Naive B cell (primary cell): ENCODE results near the gene UMODL1. TPM values are rescaled to one million over a fixed set of nuclear protein-coding genes. Genes with fewer than 3 reads are reported as not detected.

Experiments used
- ATAC-seq, 2 donors: fragments of 150-1000 bp; cut with Tn5 transposase; 2 replicates each; pipeline ENCODE4 v1.10.0; 2021; ENCODE audit warnings: low read depth in 2 of 2, mild to moderate bottlenecking in 2 of 2, moderate library complexity in 2 of 2
- DNase-seq: peaks from one replicate; pipeline ENCODE4 v3.0.0; 2022
- H3K27ac Mint-ChIP-seq, 6 donors: one replicate each; pipeline ENCODE4 v1.8.0; 2020 to 2022; ENCODE audit warnings: mild to moderate bottlenecking in 6 of 6, mixed read lengths in 6 of 6, moderate library complexity in 5 of 6, inconsistent platforms in 2 of 6
- H3K27me3 Mint-ChIP-seq, 3 donors: one replicate each; pipeline ENCODE4 v1.8.0; 2021 to 2022; ENCODE audit warnings: mixed read lengths in 3 of 3, mild to moderate bottlenecking in 1 of 3
- H3K36me3 Mint-ChIP-seq, 2 donors: one replicate each; pipeline ENCODE4 v1.8.0; 2020 to 2022; ENCODE audit warnings: mixed read lengths in 2 of 2, inconsistent platforms in 1 of 2, mild to moderate bottlenecking in 1 of 2
- H3K4me1 Mint-ChIP-seq, 3 donors: one replicate each; pipeline ENCODE4 v1.8.0; 2020 to 2022; ENCODE audit warnings: mixed read lengths in 3 of 3, inconsistent platforms in 1 of 3, mild to moderate bottlenecking in 1 of 3, moderate library complexity in 1 of 3
- H3K4me3 Mint-ChIP-seq, 8 donors: one replicate each; pipeline ENCODE4 v1.8.0; 2020 to 2022; ENCODE audit warnings: mild to moderate bottlenecking in 8 of 8, mixed read lengths in 8 of 8, moderate library complexity in 8 of 8, inconsistent platforms in 2 of 8
- H3K9me3 Mint-ChIP-seq, 7 donors: one replicate each; pipeline ENCODE4 v1.8.0; 2020 to 2022; ENCODE audit warnings: mixed read lengths in 7 of 7, mild to moderate bottlenecking in 5 of 7, inconsistent platforms in 2 of 7, moderate library complexity in 1 of 7
- polyA plus RNA-seq, 6 donors: library from polyadenylated mRNA; unstranded; fragments of 300-500 nt; fragmentation: Illumina TruSeq; gene quantifications; one replicate each; pipeline ENCODE4 v1.2.3, GENCODE V29; 2021; ENCODE audit warnings: low read depth in 6 of 6

Gene UMODL1
- polyA plus RNA-seq, 6 donors from 2014 or later, result 0.04 to 0.17 (median 0.11) TPM; not detected in 2

DNA sequence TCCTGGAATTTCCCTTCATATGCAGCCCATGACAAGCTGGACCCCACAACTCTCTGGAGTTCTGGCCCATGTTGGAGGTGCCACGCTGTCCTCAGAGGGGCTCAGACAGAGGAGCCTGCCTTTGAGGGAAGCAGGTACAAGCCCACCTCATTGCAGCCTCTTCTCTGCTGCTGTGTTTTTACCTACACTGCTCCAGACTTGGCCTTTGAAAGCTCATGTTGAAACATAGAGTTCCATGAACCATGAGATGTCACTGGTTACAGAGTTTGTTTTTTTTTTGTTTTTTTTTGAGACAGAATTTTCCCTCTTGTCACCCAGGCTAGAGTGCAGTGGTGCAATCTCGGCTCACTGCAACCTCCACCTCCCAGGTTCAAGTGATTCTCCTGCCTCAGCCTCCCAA, 38.9 kb upstream of the UMODL1 start:
- Mint-ChIP-seq H3K36me3 (no peaks in the 10 kb centered on the region), H3K9me3 (no peaks in the 10 kb centered on the region), H3K4me3 (no peak overlapping the region), H3K27ac (no peak overlapping the region), H3K4me1 (peaks cover 10 to 15% (median 12%) of the 10 kb centered on the region in 3 donors), H3K27me3 (peaks cover 0 to 6% (median 0%) of the 10 kb centered on the region in 3 donors)
- no peak for DNase-seq
- ATAC-seq, result no peak

- peaks cover 3 to 12% (median 6%) of the 10 kb centered on the region in 3 donors for H3K4me1 Mint-ChIP-seq
- H3K4me3 Mint-ChIP-seq, result no peak overlapping the region
- H3K9me3 Mint-ChIP-seq, result no peaks in the 10 kb centered on the region
- no peaks in the 10 kb centered on the region for H3K36me3 Mint-ChIP-seq
- H3K27me3 Mint-ChIP-seq, result no peaks in the 10 kb centered on the region
- ATAC-seq (no peak), DNase-seq (no peak)
- no peak overlapping the region for H3K27ac Mint-ChIP-seq
Observed at GRCh38 chr21:42032968-42033367, 38.1 kb upstream of the UMODL1 start.

- Mint-ChIP-seq H3K9me3 (peaks cover 0 to 2% (median 0%) of the 10 kb centered on the region in 7 donors), H3K4me1 (peaks cover 7 to 21% (median 18%) of the 10 kb centered on the region in 3 donors), H3K36me3 (no peaks in the 10 kb centered on the region), H3K27me3 (no peaks in the 10 kb centered on the region), H3K27ac (peak overlapping the region in 1 of 6 donors; percentile 53), H3K4me3 (no peak overlapping the region)
- DNase-seq, result no peak
- no peak for ATAC-seq
Observed at GRCh38 chr21:42036313-42036712, 34.8 kb upstream of the UMODL1 start.

DNA sequence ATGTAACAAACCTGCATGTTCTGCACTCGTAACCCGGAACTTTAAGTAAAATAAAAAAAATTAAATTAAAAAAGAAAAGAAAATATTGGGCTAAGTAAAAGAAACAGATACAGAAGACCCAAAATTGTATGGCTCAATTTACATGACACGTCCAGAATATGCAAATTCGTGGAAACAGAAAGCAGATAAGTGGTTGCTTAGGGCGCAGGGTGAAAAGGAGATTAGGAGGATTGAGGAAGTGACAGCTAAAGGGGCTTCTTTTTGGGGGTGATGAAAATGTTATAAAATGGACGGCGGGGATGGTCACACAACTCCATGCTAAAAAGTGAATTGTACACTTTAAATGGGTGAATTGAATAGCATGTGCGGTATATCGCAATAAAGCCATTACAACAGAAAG, 33.6 kb upstream of the UMODL1 start:
- peaks cover 0 to 2% (median 0%) of the 10 kb centered on the region in 7 donors for H3K9me3 Mint-ChIP-seq
- H3K27me3 Mint-ChIP-seq, result no peaks in the 10 kb centered on the region
- ATAC-seq, result peak in 1 of 2 donors; percentile 32

GRCh38 chr21:42037943-42038342, 33.2 kb upstream of the UMODL1 start:
- H3K36me3 Mint-ChIP-seq, result no peaks in the 10 kb centered on the region
- H3K27me3 Mint-ChIP-seq, result no peaks in the 10 kb centered on the region
- ATAC-seq, result no peak
- H3K4me1 Mint-ChIP-seq, result peaks cover 7 to 23% (median 22%) of the 10 kb centered on the region in 3 donors
- DNase-seq, result no peak
- H3K27ac Mint-ChIP-seq, result no peak overlapping the region
- no peak overlapping the region for H3K4me3 Mint-ChIP-seq
- H3K9me3 Mint-ChIP-seq, result peaks cover 0 to 2% (median 0%) of the 10 kb centered on the region in 7 donors

More for the DNA sequence above, 33.6 kb upstream of the UMODL1 start:
- peaks cover 7 to 23% (median 22%) of the 10 kb centered on the region in 3 donors for H3K4me1 Mint-ChIP-seq
- no peak overlapping the region for H3K4me3 Mint-ChIP-seq
- no peak overlapping the region for H3K27ac Mint-ChIP-seq
- no peak for DNase-seq
- H3K36me3 Mint-ChIP-seq, result no peaks in the 10 kb centered on the region

- Mint-ChIP-seq H3K27ac (peak overlapping the region in 1 of 6 donors; percentile 73), H3K27me3 (no peaks in the 10 kb centered on the region), H3K4me3 (no peak overlapping the region), H3K4me1 (peaks cover 7 to 23% (median 22%) of the 10 kb centered on the region in 3 donors), H3K9me3 (peaks cover 0 to 2% (median 0%) of the 10 kb centered on the region in 7 donors), H3K36me3 (no peaks in the 10 kb centered on the region)
- DNase-seq (no peak), ATAC-seq (no peak)
Observed at GRCh38 chr21:42038393-42038792, 32.7 kb upstream of the UMODL1 start.

- peaks cover 0 to 2% (median 0%) of the 10 kb centered on the region in 7 donors for H3K9me3 Mint-ChIP-seq
- no peaks in the 10 kb centered on the region for H3K36me3 Mint-ChIP-seq
- ATAC-seq (no peak), DNase-seq (no peak)
- peaks cover 7 to 23% (median 22%) of the 10 kb centered on the region in 3 donors for H3K4me1 Mint-ChIP-seq
- no peak overlapping the region for H3K4me3 Mint-ChIP-seq
- H3K27me3 Mint-ChIP-seq, result no peaks in the 10 kb centered on the region
- peak overlapping the region in 1 of 6 donors; percentile 15 for H3K27ac Mint-ChIP-seq
Observed at GRCh38 chr21:42038826-42039425, 32.2 kb upstream of the UMODL1 start.

DNA sequence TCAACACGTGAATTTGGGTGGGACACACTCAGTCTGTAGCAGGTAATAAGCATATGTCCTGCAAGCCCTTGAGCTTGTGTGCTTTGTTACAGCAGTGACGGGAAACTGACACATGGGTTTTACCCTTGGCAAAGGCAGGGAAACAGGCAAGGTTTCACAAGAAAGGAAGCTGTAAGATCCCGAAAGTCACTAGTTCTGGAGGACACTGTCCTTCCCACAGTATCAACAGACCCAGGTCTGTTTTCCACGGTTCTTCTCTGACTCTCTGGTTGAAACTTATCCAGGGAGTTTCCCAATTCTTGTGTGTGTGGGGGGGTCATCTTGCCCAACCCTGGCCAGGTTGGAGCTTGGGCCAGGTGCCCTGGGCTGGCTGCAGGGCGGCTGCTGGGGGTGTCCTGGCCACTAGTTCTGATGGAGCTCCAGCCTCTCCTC, 31.6 kb upstream of the UMODL1 start:
- DNase-seq (no peak), ATAC-seq (no peak)
- Mint-ChIP-seq H3K9me3 (peaks cover 0 to 2% (median 0%) of the 10 kb centered on the region in 7 donors), H3K27ac (no peak overlapping the region), H3K36me3 (no peaks in the 10 kb centered on the region), H3K27me3 (no peaks in the 10 kb centered on the region), H3K4me3 (no peak overlapping the region), H3K4me1 (peaks cover 7 to 23% (median 22%) of the 10 kb centered on the region in 3 donors)

DNA sequence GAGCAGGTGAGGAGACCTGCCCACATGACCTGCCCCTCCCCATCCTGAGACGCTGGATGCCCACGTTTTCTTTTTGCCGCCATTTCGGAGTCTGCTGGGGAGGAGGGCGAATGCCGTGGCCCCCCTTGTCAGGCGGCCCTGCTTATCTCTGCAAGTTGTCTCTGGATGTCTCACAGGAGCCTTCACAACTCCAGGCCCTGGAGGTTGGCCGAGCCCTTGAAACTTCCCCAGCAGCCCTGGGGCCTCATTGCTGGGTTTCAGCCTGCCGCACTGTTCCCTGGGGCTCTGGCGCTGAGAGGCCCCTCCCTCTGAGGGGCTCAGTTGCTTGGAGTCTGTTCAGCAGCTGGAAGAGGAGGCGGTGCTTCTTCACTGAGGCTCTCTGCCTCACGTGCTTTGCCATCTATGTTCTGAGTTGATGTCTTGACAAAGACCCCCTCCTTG, 31.2 kb upstream of the UMODL1 start:
- H3K27me3 Mint-ChIP-seq, result no peaks in the 10 kb centered on the region
- H3K36me3 Mint-ChIP-seq, result no peaks in the 10 kb centered on the region
- no peak for ATAC-seq
- H3K27ac Mint-ChIP-seq, result no peak overlapping the region
- no peak overlapping the region for H3K4me3 Mint-ChIP-seq
- no peak for DNase-seq
- H3K9me3 Mint-ChIP-seq, result peaks cover 0 to 2% (median 0%) of the 10 kb centered on the region in 7 donors
- peaks cover 7 to 22% (median 20%) of the 10 kb centered on the region in 3 donors for H3K4me1 Mint-ChIP-seq

DNA sequence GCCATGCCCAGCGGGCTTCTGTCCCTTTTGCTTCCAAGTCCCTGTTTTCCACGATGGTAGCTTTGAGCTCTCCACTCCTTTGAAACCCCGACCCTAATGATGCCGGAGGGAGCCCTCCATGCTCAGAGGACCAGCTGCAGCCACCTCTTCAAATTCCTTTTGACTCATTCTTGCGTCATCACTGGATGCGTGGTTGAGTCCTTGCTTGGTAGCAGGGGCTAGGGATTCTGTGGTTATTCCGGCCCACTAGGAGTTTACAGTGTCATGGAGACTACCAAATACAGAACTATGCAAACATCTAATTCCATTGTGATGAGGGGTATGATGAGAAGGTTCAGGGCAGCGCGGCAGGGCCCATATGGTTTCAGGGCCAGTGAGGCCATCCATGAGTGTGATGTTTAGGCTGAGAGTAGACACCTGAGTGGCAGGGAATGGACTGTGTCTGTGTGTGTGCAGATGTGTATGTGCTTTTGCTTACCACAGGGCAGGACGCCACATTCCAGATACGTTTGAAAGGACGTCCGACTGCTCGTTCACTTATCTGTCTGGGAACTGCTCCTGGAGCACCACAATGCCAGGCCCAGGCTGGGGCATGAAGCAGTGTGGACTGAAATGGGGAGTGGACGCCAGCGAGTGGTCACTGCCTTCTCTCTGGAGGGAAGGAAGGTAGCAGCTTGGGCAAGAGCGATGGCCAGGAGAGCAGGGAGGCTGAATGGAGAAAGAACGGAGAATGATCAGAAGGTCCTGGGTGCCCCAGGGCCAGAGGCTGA, 30.5 kb upstream of the UMODL1 start:
- Mint-ChIP-seq H3K36me3 (no peaks in the 10 kb centered on the region), H3K4me3 (no peak overlapping the region), H3K27ac (peak overlapping the region in 2 of 6 donors; percentile 27 to 66), H3K4me1 (peaks cover 7 to 22% (median 18%) of the 10 kb centered on the region in 3 donors), H3K27me3 (no peaks in the 10 kb centered on the region), H3K9me3 (peaks cover 0 to 2% (median 0%) of the 10 kb centered on the region in 7 donors)
- ATAC-seq (no peak), DNase-seq (no peak)

GRCh38 chr21:42041246-42041645, 29.9 kb upstream of the UMODL1 start:
- no peak for DNase-seq
- Mint-ChIP-seq H3K4me1 (peaks cover 7 to 22% (median 18%) of the 10 kb centered on the region in 3 donors), H3K27ac (peak overlapping the region in 2 of 6 donors; percentile 27 to 71), H3K9me3 (peaks cover 0 to 2% (median 0%) of the 10 kb centered on the region in 7 donors), H3K27me3 (no peaks in the 10 kb centered on the region), H3K4me3 (no peak overlapping the region), H3K36me3 (no peaks in the 10 kb centered on the region)
- no peak for ATAC-seq

GRCh38 chr21:42041711-42042110, 29.4 kb upstream of the UMODL1 start:
- ATAC-seq (no peak), DNase-seq (no peak)
- peaks cover 7 to 22% (median 18%) of the 10 kb centered on the region in 3 donors for H3K4me1 Mint-ChIP-seq
- no peak overlapping the region for H3K27ac Mint-ChIP-seq
- no peaks in the 10 kb centered on the region for H3K36me3 Mint-ChIP-seq
- no peak overlapping the region for H3K4me3 Mint-ChIP-seq
- no peaks in the 10 kb centered on the region for H3K27me3 Mint-ChIP-seq
- peaks cover 0 to 2% (median 0%) of the 10 kb centered on the region in 7 donors for H3K9me3 Mint-ChIP-seq

GRCh38 chr21:42042651-42043050, 28.5 kb upstream of the UMODL1 start:
- Mint-ChIP-seq H3K36me3 (no peaks in the 10 kb centered on the region), H3K27me3 (no peaks in the 10 kb centered on the region), H3K4me1 (peaks cover 7 to 22% (median 14%) of the 10 kb centered on the region in 3 donors), H3K4me3 (no peak overlapping the region), H3K27ac (no peak overlapping the region), H3K9me3 (peaks cover 0 to 2% (median 0%) of the 10 kb centered on the region in 7 donors)
- DNase-seq (no peak), ATAC-seq (no peak)
